T-cell (primary cell): Measurements from ENCODE around the gene LRATD1. TPM values are rescaled to one million over a fixed set of nuclear protein-coding genes. Genes with fewer than 3 reads are reported as not detected.
"Not testable (repeated sequence)": the region's sequence is repeated elsewhere in the genome, so short reads cannot be mapped to it uniquely, and the experiment has no call there.

Source experiments
- ATAC-seq, 4 experiments: fragments of 200-7000 bp in 3 of 4; fragments of 150-1000 bp in 1 of 4; cut with Tn5 transposase; replicated peaks in 1 of 4; 1 replicate in 3 of 4; 2 replicates in 1 of 4; pipeline ENCODE4 v1.10.0; 2021; ENCODE audit warnings: moderate library complexity in 3 of 4, mild to moderate bottlenecking in 2 of 4, moderate number of reproducible peaks in 1 of 4
- CTCF ChIA-PET, 2 donors: fragments of 300-600 bp; sonication (Branson Sonifier 250); formaldehyde crosslinking; loops; one replicate each; lab custom pipeline; 2022; ENCODE audit warnings: antibody characterized with exemption in 2 of 2; lab: Charles Lee
- POLR2A ChIA-PET, 2 donors: fragments of 300-600 bp; sonication (Branson Sonifier 250); formaldehyde crosslinking; loops; one replicate each; lab custom pipeline; 2022; ENCODE audit warnings: antibody characterized with exemption in 2 of 2; lab: Charles Lee
- DNase-seq, 35 experiments: peaks; one replicate each; pipeline versions ENCODE4 v3.0.0 to v3.0.0-alpha.2; 2013 to 2023
- H3K27ac ChIP-seq: one replicate; pipeline ENCODE4 v1.5.1; 2013; ENCODE audit warnings: low read length
- H3K27me3 ChIP-seq, 2 experiments: replicated peaks in 1 of 2; 1 replicate in 1 of 2; 2 replicates in 1 of 2; pipeline versions ENCODE4 v1.6.1 to v1.7.0; 2013; ENCODE audit warnings: low read length in 1 of 2, mixed read lengths in 1 of 2; ENCODE audit not compliant: control insufficient read depth in 2 of 2, insufficient read depth in 2 of 2; ENCODE audit errors: extremely low read depth in 1 of 2
- H3K36me3 ChIP-seq, 2 donors: 1 replicate in 1 of 2; 2 replicates in 1 of 2; pipeline versions ENCODE4 v1.6.1 to v1.7.0; 2013; ENCODE audit warnings: low read length in 1 of 2; ENCODE audit not compliant: control insufficient read depth in 2 of 2, insufficient read depth in 1 of 2; ENCODE audit errors: extremely low read depth in 1 of 2
- H3K4me1 ChIP-seq, 2 experiments: 1 replicate in 1 of 2; 2 replicates in 1 of 2; pipeline versions ENCODE4 v1.6.1 to v1.7.0; 2013; ENCODE audit warnings: low read length in 2 of 2, mixed read lengths in 1 of 2; ENCODE audit not compliant: insufficient read depth in 2 of 2, control insufficient read depth in 1 of 2; ENCODE audit errors: extremely low read depth in 1 of 2
- H3K4me3 ChIP-seq, 2 donors: 1 replicate in 1 of 2; 2 replicates in 1 of 2; pipeline versions ENCODE4 v1.5.1 to v1.7.0; 2013; ENCODE audit warnings: mild to moderate bottlenecking in 2 of 2, low read length in 1 of 2, moderate library complexity in 1 of 2; ENCODE audit not compliant: control insufficient read depth in 1 of 2; ENCODE audit errors: extremely low read depth in 1 of 2
- H3K9me3 ChIP-seq: 2 replicates; pipeline ENCODE4 v1.7.0; 2013
- H3K27ac Mint-ChIP-seq, 2 donors: one replicate each; pipeline ENCODE4 v1.8.0; 2020 to 2021; ENCODE audit warnings: mild to moderate bottlenecking in 2 of 2, mixed read lengths in 2 of 2
- H3K27me3 Mint-ChIP-seq, 2 donors: one replicate each; pipeline ENCODE4 v1.8.0; 2021 to 2022; ENCODE audit warnings: mixed read lengths in 2 of 2
- H3K36me3 Mint-ChIP-seq: one replicate; pipeline ENCODE4 v1.8.0; 2021; ENCODE audit warnings: mixed read lengths
- H3K4me1 Mint-ChIP-seq, 3 donors: one replicate each; pipeline ENCODE4 v1.8.0; 2020 to 2022; ENCODE audit warnings: mixed read lengths in 3 of 3, mild to moderate bottlenecking in 1 of 3
- H3K4me3 Mint-ChIP-seq, 3 donors: one replicate each; pipeline ENCODE4 v1.8.0; 2020 to 2022; ENCODE audit warnings: mild to moderate bottlenecking in 3 of 3, mixed read lengths in 3 of 3, moderate library complexity in 3 of 3
- H3K9me3 Mint-ChIP-seq, 3 donors: one replicate each; pipeline ENCODE4 v1.8.0; 2020 to 2022; ENCODE audit warnings: mixed read lengths in 3 of 3
- WGBS: methylation state at CpG from one replicate; pipeline ENCODE4 v1.1.5; 2013; ENCODE audit warnings: missing lambda C conversion rate; ENCODE audit not compliant: insufficient coverage; 5-methylcytosine and 5-hydroxymethylcytosine counted together
- total RNA-seq, 35 experiments: library from RNA in 6 of 35; stranded (reverse) in 6 of 35; fragments of 120-200 nt in 1 of 35; gene quantifications; one replicate each; pipeline versions ENCODE4 v1.2.1 to v1.2.4 and lab custom pipeline; 2013 to 2026

Gene LRATD1
- total RNA-seq, 5 donors from 2014 or later (not counting 1 experiment from before 2014, with no cell fraction given) = 0.06 to 0.19 TPM; not detected in 3

GRCh38 chr2:14619441-14619840 is 13.1 kb upstream of the LRATD1 start:
- ATAC-seq = no peak
- H3K4me1 ChIP-seq = no peaks in the 10 kb centered on the region
- no peak for DNase-seq
- H3K27me3 ChIP-seq = peaks cover 0 to 2% of the 10 kb centered on the region in 2 experiments
- H3K9me3 Mint-ChIP-seq = peaks cover 0 to 3% (median 0%) of the 10 kb centered on the region in 3 donors
- H3K36me3 ChIP-seq = no peaks in the 10 kb centered on the region
- no peaks in the 10 kb centered on the region for H3K36me3 Mint-ChIP-seq
- CTCF ChIA-PET = no interaction called here
- POLR2A ChIA-PET = no interaction called here
- no peak overlapping the region for H3K4me3 Mint-ChIP-seq
- H3K27ac Mint-ChIP-seq = no peak overlapping the region
- H3K27ac ChIP-seq = no peak overlapping the region
- H3K27me3 Mint-ChIP-seq = peaks cover 3 to 12% of the 10 kb centered on the region in 2 donors
- 74% methylated on average over 3 of the region's 3 CpGs for WGBS
- no peaks in the 10 kb centered on the region for H3K9me3 ChIP-seq
- no peaks in the 10 kb centered on the region for H3K4me1 Mint-ChIP-seq
- no peak overlapping the region for H3K4me3 ChIP-seq

- Mint-ChIP-seq H3K36me3 (no peaks in the 10 kb centered on the region), H3K4me1 (no peaks in the 10 kb centered on the region), H3K9me3 (peaks cover 0 to 3% (median 0%) of the 10 kb centered on the region in 3 donors), H3K27ac (no peak overlapping the region), H3K4me3 (no peak overlapping the region), H3K27me3 (peaks cover 3 to 12% of the 10 kb centered on the region in 2 donors)
- H3K4me3 ChIP-seq = no peak overlapping the region
- CTCF ChIA-PET = no interaction called here
- H3K9me3 ChIP-seq = no peaks in the 10 kb centered on the region
- H3K27me3 ChIP-seq = peaks cover 0 to 2% of the 10 kb centered on the region in 2 experiments
- DNase-seq = no peak
- POLR2A ChIA-PET = no interaction called here
- no peaks in the 10 kb centered on the region for H3K4me1 ChIP-seq
- WGBS = no CpG with 5 or more reads among the region's 1 CpG
- ATAC-seq = no peak
- H3K36me3 ChIP-seq = no peaks in the 10 kb centered on the region
- H3K27ac ChIP-seq = no peak overlapping the region
Measured at GRCh38 chr2:14621114-14621513, 11.4 kb upstream of the LRATD1 start.

GRCh38 chr2:14621906-14622549 is 10.5 kb upstream of the LRATD1 start:
- H3K9me3 ChIP-seq = no peaks in the 10 kb centered on the region
- no peak overlapping the region for H3K27ac ChIP-seq

GRCh38 chr2:14622550-14622939 is 10.0 kb upstream of the LRATD1 start:
- H3K9me3 ChIP-seq, H3K36me3 Mint-ChIP-seq, H3K4me1 ChIP-seq, H3K27me3 ChIP-seq, H3K4me3 ChIP-seq, H3K4me3 Mint-ChIP-seq, ATAC-seq, H3K4me1 Mint-ChIP-seq, H3K9me3 Mint-ChIP-seq, H3K36me3 ChIP-seq, POLR2A ChIA-PET, CTCF ChIA-PET, H3K27ac Mint-ChIP-seq, H3K27ac ChIP-seq, DNase-seq: not testable (repeated sequence)
- peaks cover 3 to 12% of the 10 kb centered on the region in 2 donors for H3K27me3 Mint-ChIP-seq
- no CpG with 5 or more reads among the region's 3 CpGs for WGBS

More at GRCh38 chr2:14621906-14622549, 10.5 kb upstream of the LRATD1 start:
- H3K4me3 Mint-ChIP-seq = no peak overlapping the region
- DNase-seq = no peak
- peaks cover 0 to 3% (median 0%) of the 10 kb centered on the region in 3 donors for H3K9me3 Mint-ChIP-seq
- ChIA-PET POLR2A (no interaction called here), CTCF (no interaction called here)
- no peaks in the 10 kb centered on the region for H3K36me3 Mint-ChIP-seq
- Histone ChIP-seq H3K36me3 (no peaks in the 10 kb centered on the region), H3K4me3 (no peak overlapping the region), H3K4me1 (no peaks in the 10 kb centered on the region), H3K27me3 (peaks cover 0 to 2% of the 10 kb centered on the region in 2 experiments)
- no peaks in the 10 kb centered on the region for H3K4me1 Mint-ChIP-seq
- H3K27me3 Mint-ChIP-seq = peaks cover 3 to 12% of the 10 kb centered on the region in 2 donors
- H3K27ac Mint-ChIP-seq = no peak overlapping the region
- ATAC-seq = no peak
- WGBS = 80% methylated on average over 1 of the region's 6 CpGs

- H3K9me3 ChIP-seq = no peaks in the 10 kb centered on the region
- H3K9me3 Mint-ChIP-seq = peaks cover 0 to 3% (median 0%) of the 10 kb centered on the region in 3 donors
- H3K4me3 Mint-ChIP-seq = no peak overlapping the region
- H3K27me3 ChIP-seq = no peaks in the 10 kb centered on the region
- H3K27me3 Mint-ChIP-seq = peaks cover 3 to 7% of the 10 kb centered on the region in 2 donors
- WGBS = no CpG with 5 or more reads among the region's 1 CpG
- H3K4me1 Mint-ChIP-seq = no peaks in the 10 kb centered on the region
- no peak overlapping the region for H3K27ac ChIP-seq
- H3K4me3 ChIP-seq = no peak overlapping the region
- ATAC-seq (no peak), DNase-seq (no peak)
- H3K4me1 ChIP-seq = no peaks in the 10 kb centered on the region
- ChIA-PET POLR2A (interaction anchor here in 1 of 2 donors (0.6 to 0.7 kb wide), 2 partner anchors 104 to 1985 kb away, joined by 3 read pairs; no protein-coding TSS in a partner anchor), CTCF (no interaction called here)
- H3K27ac Mint-ChIP-seq = no peak overlapping the region
- no peaks in the 10 kb centered on the region for H3K36me3 ChIP-seq
- no peaks in the 10 kb centered on the region for H3K36me3 Mint-ChIP-seq
Measured at GRCh38 chr2:14623237-14623636, 9.3 kb upstream of the LRATD1 start.

- POLR2A ChIA-PET = no interaction called here
- H3K27me3 ChIP-seq = peaks cover 2 to 5% of the 10 kb centered on the region in 2 experiments
- H3K9me3 Mint-ChIP-seq = no peaks in the 10 kb centered on the region
- no peak overlapping the region for H3K27ac ChIP-seq
- CTCF ChIA-PET = no interaction called here
- no peak overlapping the region for H3K27ac Mint-ChIP-seq
- H3K27me3 Mint-ChIP-seq = peaks cover 16 to 22% of the 10 kb centered on the region in 2 donors
- DNase-seq (no peak), ATAC-seq (no peak)
- no peak overlapping the region for H3K4me3 ChIP-seq
- no peaks in the 10 kb centered on the region for H3K4me1 ChIP-seq
- H3K36me3 ChIP-seq = no peaks in the 10 kb centered on the region
- no peak overlapping the region for H3K4me3 Mint-ChIP-seq
- no peaks in the 10 kb centered on the region for H3K36me3 Mint-ChIP-seq
- no peaks in the 10 kb centered on the region for H3K9me3 ChIP-seq
- no peaks in the 10 kb centered on the region for H3K4me1 Mint-ChIP-seq
- 69% methylated on average over 2 of the region's 3 CpGs for WGBS
Measured at GRCh38 chr2:14626873-14627272, 5.6 kb upstream of the LRATD1 start.
